Measurements from ENCODE around the gene KANSL1. TPM values are rescaled to one million over a fixed set of nuclear protein-coding genes. Genes with fewer than 3 reads are reported as not detected.
A peak's percentile ranks its signal among the peaks of the same experiment; 100 is the strongest.
"Not testable (repeated sequence)": the region's sequence is repeated elsewhere in the genome, so short reads cannot be mapped to it uniquely, and the experiment has no call there.

KANSL1 gene
- total RNA-seq, result 216 TPM

GRCh38 chr17:46193151-46193625, at the start of gene KANSL1:
Gene KANSL1 (minus strand): TSS chr17:46193429. CDS start chr17:46172143, 21,286 bp downstream.
- Histone ChIP-seq H3K4me3 (ENCODE audit: low read length) (peak within 1 kb of the TSS; percentile 88), H3K9me3 (ENCODE audit: low read depth, low read length) (no peaks in the 10 kb centered on the region), H3K4me1 (ENCODE audit: insufficient read depth, low read length) (peaks cover 55% of the 10 kb centered on the region), H3K27me3 (ENCODE audit: insufficient read depth, low read length) (no peaks in the 10 kb centered on the region)

GRCh38 chr17:46231359-46231758, 38.1 kb upstream of the KANSL1 start:
- H3K4me1 ChIP-seq (ENCODE audit: insufficient read depth, low read length); H3K4me3 ChIP-seq (ENCODE audit: low read length); H3K27me3 ChIP-seq (ENCODE audit: insufficient read depth, low read length); H3K9me3 ChIP-seq (ENCODE audit: low read depth, low read length): not testable (repeated sequence)

- H3K4me3 ChIP-seq (ENCODE audit: low read length), result peak overlapping the region; percentile 38
- not testable (repeated sequence) for H3K9me3 ChIP-seq (ENCODE audit: low read depth, low read length); H3K4me1 ChIP-seq (ENCODE audit: insufficient read depth, low read length); H3K27me3 ChIP-seq (ENCODE audit: insufficient read depth, low read length)
These were observed 32.1 kb upstream of the KANSL1 start for GRCh38 chr17:46225274-46225794.

GRCh38 chr17:46224864-46225263, 31.6 kb upstream of the KANSL1 start:
- peak overlapping the region; percentile 38 for H3K4me3 ChIP-seq (ENCODE audit: low read length)
- not testable (repeated sequence) for H3K9me3 ChIP-seq (ENCODE audit: low read depth, low read length); H3K4me1 ChIP-seq (ENCODE audit: insufficient read depth, low read length); H3K27me3 ChIP-seq (ENCODE audit: insufficient read depth, low read length)

GRCh38 chr17:46223041-46223440, 29.8 kb upstream of the KANSL1 start:
- not testable (repeated sequence) for H3K4me1 ChIP-seq (ENCODE audit: insufficient read depth, low read length); H3K9me3 ChIP-seq (ENCODE audit: low read depth, low read length); H3K27me3 ChIP-seq (ENCODE audit: insufficient read depth, low read length); H3K4me3 ChIP-seq (ENCODE audit: low read length)

GRCh38 chr17:46216682-46217081, 23.5 kb upstream of the KANSL1 start:
- Histone ChIP-seq H3K27me3 (ENCODE audit: insufficient read depth, low read length) (no peaks in the 10 kb centered on the region), H3K4me1 (ENCODE audit: insufficient read depth, low read length) (no peaks in the 10 kb centered on the region), H3K9me3 (ENCODE audit: low read depth, low read length) (no peaks in the 10 kb centered on the region), H3K4me3 (ENCODE audit: low read length) (no peak overlapping the region)

GRCh38 chr17:46212634-46213435, 19.6 kb upstream of the KANSL1 start:
- no peaks in the 10 kb centered on the region for H3K4me1 ChIP-seq (ENCODE audit: insufficient read depth, low read length)
- H3K27me3 ChIP-seq (ENCODE audit: insufficient read depth, low read length), result no peaks in the 10 kb centered on the region
- no peaks in the 10 kb centered on the region for H3K9me3 ChIP-seq (ENCODE audit: low read depth, low read length)
- no peak overlapping the region for H3K4me3 ChIP-seq (ENCODE audit: low read length)

GRCh38 chr17:46208997-46209396, 15.8 kb upstream of the KANSL1 start:
- H3K4me1 ChIP-seq (ENCODE audit: insufficient read depth, low read length), result no peaks in the 10 kb centered on the region
- H3K4me3 ChIP-seq (ENCODE audit: low read length), result no peak overlapping the region
- H3K27me3 ChIP-seq (ENCODE audit: insufficient read depth, low read length), result no peaks in the 10 kb centered on the region
- no peaks in the 10 kb centered on the region for H3K9me3 ChIP-seq (ENCODE audit: low read depth, low read length)

GRCh38 chr17:46205975-46206374, 12.7 kb upstream of the KANSL1 start:
- Histone ChIP-seq H3K4me3 (ENCODE audit: low read length) (no peak overlapping the region), H3K9me3 (ENCODE audit: low read depth, low read length) (no peaks in the 10 kb centered on the region), H3K27me3 (ENCODE audit: insufficient read depth, low read length) (no peaks in the 10 kb centered on the region), H3K4me1 (ENCODE audit: insufficient read depth, low read length) (peaks cover 5% of the 10 kb centered on the region)

- H3K27me3 ChIP-seq (ENCODE audit: insufficient read depth, low read length), result no peaks in the 10 kb centered on the region
- no peaks in the 10 kb centered on the region for H3K9me3 ChIP-seq (ENCODE audit: low read depth, low read length)
- no peak overlapping the region for H3K4me3 ChIP-seq (ENCODE audit: low read length)
- peaks cover 7% of the 10 kb centered on the region for H3K4me1 ChIP-seq (ENCODE audit: insufficient read depth, low read length)
These were observed 9.2 kb upstream of the KANSL1 start for GRCh38 chr17:46202424-46202823.

GRCh38 chr17:46201491-46201890, 8.3 kb upstream of the KANSL1 start:
- no peaks in the 10 kb centered on the region for H3K9me3 ChIP-seq (ENCODE audit: low read depth, low read length)
- H3K4me1 ChIP-seq (ENCODE audit: insufficient read depth, low read length), result peaks cover 15% of the 10 kb centered on the region
- H3K4me3 ChIP-seq (ENCODE audit: low read length), result no peak overlapping the region
- H3K27me3 ChIP-seq (ENCODE audit: insufficient read depth, low read length), result no peaks in the 10 kb centered on the region

GRCh38 chr17:46200197-46200596, 7.0 kb upstream of the KANSL1 start:
- Histone ChIP-seq H3K27me3 (ENCODE audit: insufficient read depth, low read length) (no peaks in the 10 kb centered on the region), H3K9me3 (ENCODE audit: low read depth, low read length) (no peaks in the 10 kb centered on the region), H3K4me1 (ENCODE audit: insufficient read depth, low read length) (peaks cover 27% of the 10 kb centered on the region), H3K4me3 (ENCODE audit: low read length) (no peak overlapping the region)

- Histone ChIP-seq H3K9me3 (ENCODE audit: low read depth, low read length) (no peaks in the 10 kb centered on the region), H3K27me3 (ENCODE audit: insufficient read depth, low read length) (no peaks in the 10 kb centered on the region), H3K4me3 (ENCODE audit: low read length) (no peak overlapping the region), H3K4me1 (ENCODE audit: insufficient read depth, low read length) (peaks cover 35% of the 10 kb centered on the region)
These were observed 6.2 kb upstream of the KANSL1 start for GRCh38 chr17:46199379-46199778.

- Histone ChIP-seq H3K27me3 (ENCODE audit: insufficient read depth, low read length) (no peaks in the 10 kb centered on the region), H3K4me1 (ENCODE audit: insufficient read depth, low read length) (peaks cover 35% of the 10 kb centered on the region), H3K9me3 (ENCODE audit: low read depth, low read length) (no peaks in the 10 kb centered on the region), H3K4me3 (ENCODE audit: low read length) (no peak overlapping the region)
These were observed 5.0 kb upstream of the KANSL1 start for GRCh38 chr17:46198233-46198632.

GRCh38 chr17:46197530-46197929, 4.3 kb upstream of the KANSL1 start:
- Histone ChIP-seq H3K4me3 (ENCODE audit: low read length) (no peak overlapping the region), H3K4me1 (ENCODE audit: insufficient read depth, low read length) (peaks cover 35% of the 10 kb centered on the region), H3K9me3 (ENCODE audit: low read depth, low read length) (no peaks in the 10 kb centered on the region), H3K27me3 (ENCODE audit: insufficient read depth, low read length) (no peaks in the 10 kb centered on the region)

Data from mononuclear cell (primary cell).